Posterior vena cava (tissue), 2 donors: ENCODE measurements around the gene VSIG10. TPM values are rescaled to one million over a fixed set of nuclear protein-coding genes. Genes with fewer than 3 reads are reported as not detected.
"Not testable (repeated sequence)": the region's sequence is repeated elsewhere in the genome, so short reads cannot be mapped to it uniquely, and the experiment has no call there.

ENCODE experiments used
- DNase-seq: peaks from one replicate; pipeline ENCODE4 v3.0.0-alpha.2; 2020; ENCODE audit warnings: low spot score
- intact Hi-C, 2 donors: fragments of 100-400 bp; cut with DNase I; formaldehyde crosslinking; loops; one replicate each; pipeline versions ENCODE4 v1.14.1 to v1.14.2; 2022 to 2023
- total RNA-seq, 2 donors: library from RNA; stranded (reverse); fragmentation: NEBNext Ultra II Directional; extraction: Animal tissue kit (Norgen Biotek cat#: 25700); gene quantifications; one replicate each; pipeline ENCODE4 v1.2.1, GENCODE V29; 2021
- donor health status: DM: yes; HTN: yes; CAD: no.
- donor health status: DM: yes; HTN: yes; CAD: no.

VSIG10 gene
- total RNA-seq, 2 donors from 2014 or later, result 11.1 to 15.3 TPM

- intact Hi-C loops, result no loop called here
Measured at GRCh38 chr12:118044075-118044474, 59.7 kb downstream of the VSIG10 start.

GRCh38 chr12:118042091-118042490 is 61.7 kb downstream of the VSIG10 start:
- intact Hi-C loops, result no loop called here
- DNase-seq, result no peak

More at GRCh38 chr12:118044075-118044474, 59.7 kb downstream of the VSIG10 start:
- no peak for DNase-seq

GRCh38 chr12:118038137-118038536 is 65.7 kb downstream of the VSIG10 start:
- DNase-seq, result no peak
- intact Hi-C loops, result no loop called here

GRCh38 chr12:118036672-118037411 is 67.0 kb downstream of the VSIG10 start:
- no peak for DNase-seq
- intact Hi-C loops, result no loop called here

GRCh38 chr12:118035190-118036041 is 68.4 kb downstream of the VSIG10 start:
- no peak for DNase-seq
- intact Hi-C loops, result loop anchor here in 1 of 2 donors (1.0 kb wide), 1 partner anchor 20 kb away; no protein-coding TSS in a partner anchor

- intact Hi-C loops, result loop anchor here in 1 of 2 donors (1.0 kb wide), 1 partner anchor 19 kb away; no protein-coding TSS in a partner anchor
- DNase-seq, result no peak
Measured at GRCh38 chr12:118034429-118035189, 69.2 kb downstream of the VSIG10 start.

- intact Hi-C loops, result no loop called here
- DNase-seq, result no peak
Measured at GRCh38 chr12:118033902-118034301, 69.9 kb downstream of the VSIG10 start.

- intact Hi-C loops, result no loop called here
- no peak for DNase-seq
Measured at GRCh38 chr12:118033323-118033722, 70.5 kb downstream of the VSIG10 start.

GRCh38 chr12:118032188-118032587 is 71.6 kb downstream of the VSIG10 start:
- intact Hi-C loops, result no loop called here
- no peak for DNase-seq

GRCh38 chr12:118029166-118029565 is 74.6 kb downstream of the VSIG10 start:
- intact Hi-C loops, result no loop called here
- no peak for DNase-seq

GRCh38 chr12:118025168-118025567 is 78.6 kb downstream of the VSIG10 start:
- intact Hi-C loops, result no loop called here
- DNase-seq, result no peak

- intact Hi-C loops, result no loop called here
- DNase-seq, result no peak
Measured at GRCh38 chr12:118023301-118023860, 80.4 kb downstream of the VSIG10 start.

- intact Hi-C loops, result no loop called here
- DNase-seq, result no peak
Measured at GRCh38 chr12:118022728-118023109, 81.1 kb downstream of the VSIG10 start.

GRCh38 chr12:118022097-118022727 is 81.6 kb downstream of the VSIG10 start:
- DNase-seq, intact Hi-C loops: not testable (repeated sequence)

GRCh38 chr12:118020036-118020435 is 83.8 kb downstream of the VSIG10 start:
- DNase-seq, result no peak

GRCh38 chr12:118017926-118018325 is 85.9 kb downstream of the VSIG10 start:
- DNase-seq, result no peak
- intact Hi-C loops, result no loop called here

More at GRCh38 chr12:118020036-118020435, 83.8 kb downstream of the VSIG10 start:
- intact Hi-C loops, result no loop called here

- intact Hi-C loops, result no loop called here
- DNase-seq, result peak; percentile 99
Measured at GRCh38 chr12:118016424-118017264, 87.2 kb downstream of the VSIG10 start, which contains the start of gene RFC5. Gene RFC5, plus strand, starts transcription at chr12:118016703. Its CDS starts 125 bp downstream, at chr12:118016828.

- intact Hi-C loops, result loop anchor here in 1 of 2 donors (1.0 kb wide), 1 partner anchor 19 kb away; no protein-coding TSS in a partner anchor
- DNase-seq, result no peak
Measured at GRCh38 chr12:118015944-118016343, 87.9 kb downstream of the VSIG10 start.
